AG08395 (cell line): ENCODE measurements around the gene TMEM116.
A peak's percentile ranks its signal among the peaks of the same experiment; 100 is the strongest.
"Not testable (repeated sequence)": the region's sequence is repeated elsewhere in the genome, so short reads cannot be mapped to it uniquely, and the experiment has no call there.

Experiments used
- DNase-seq: peaks from one replicate; pipeline ENCODE4 v3.0.0; 2012; ENCODE audit warnings: mixed read lengths, low spot score

The TMEM116 gene

DNA sequence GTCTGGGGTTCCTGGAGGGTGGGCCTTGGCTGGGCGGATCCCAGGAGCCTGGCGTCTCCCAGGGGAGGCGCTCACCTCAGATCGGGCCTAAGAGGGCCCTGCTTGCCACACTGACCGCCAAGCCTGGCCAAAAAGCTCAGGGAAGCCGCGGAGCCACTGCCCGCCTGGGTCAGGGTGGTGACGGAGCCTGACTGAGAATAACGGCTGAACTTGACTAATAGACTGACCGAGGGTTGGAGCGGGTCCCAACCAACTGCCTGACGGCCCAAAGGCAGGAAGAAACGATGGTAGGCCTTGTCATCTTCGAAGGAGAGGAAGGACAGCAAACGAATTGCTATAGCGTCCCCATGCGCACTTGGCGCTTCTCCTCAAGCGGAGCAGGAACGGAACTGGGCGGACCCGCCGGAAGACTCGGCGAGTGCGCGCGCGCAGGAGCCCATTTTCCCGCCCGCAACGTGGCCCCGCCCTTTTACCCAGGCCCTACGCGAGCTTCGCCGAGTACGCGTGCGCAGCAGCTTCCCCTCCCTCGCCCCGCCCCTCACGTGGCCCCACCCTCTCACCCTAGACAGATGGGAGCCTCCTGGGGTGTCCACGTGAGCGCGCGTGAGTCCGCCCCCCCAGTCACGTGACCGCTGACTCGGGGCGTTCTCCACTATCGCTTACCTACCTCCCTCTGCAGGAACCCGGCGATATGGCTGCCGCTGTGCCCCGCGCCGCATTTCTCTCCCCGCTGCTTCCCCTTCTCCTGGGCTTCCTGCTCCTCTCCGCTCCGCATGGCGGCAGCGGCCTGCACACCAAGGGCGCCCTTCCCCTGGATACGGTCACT, at the start of gene TMEM116, which contains the start of gene ERP29:
TMEM116 (minus strand) TSS at position 391 of the 826 bp plus-strand sequence. CDS start 7,895 bp downstream, outside the sequence.
ERP29 (plus strand) TSS at position 652 of the 826 bp plus-strand sequence; CDS start at position 692, 40 bp downstream.
- DNase-seq = peak; percentile 100

- no peak for DNase-seq
Observed at GRCh38 chr12:112061137-112061536, 48.2 kb upstream of the TMEM116 start.

DNA sequence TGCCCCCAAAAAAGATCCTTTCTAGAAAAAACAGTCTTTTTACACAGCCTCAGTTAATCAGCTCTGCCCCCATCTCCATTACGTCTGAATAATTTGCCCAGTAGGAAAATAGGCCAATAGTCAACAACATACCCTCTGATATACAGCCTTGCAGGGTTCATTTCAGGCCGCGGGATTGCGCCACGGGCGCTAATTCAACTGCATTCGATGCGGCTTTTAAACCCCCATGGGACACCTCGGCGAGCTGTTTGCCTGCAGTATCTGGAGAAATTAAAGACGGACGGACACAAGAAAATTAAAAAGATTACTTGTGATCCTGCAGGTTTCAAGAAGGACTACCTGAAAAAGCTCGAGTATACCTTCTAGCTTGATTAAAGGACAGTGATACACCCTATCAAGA, 36.4 kb upstream of the TMEM116 start:
- DNase-seq = no peak

GRCh38 chr12:112046003-112046402, 33.0 kb upstream of the TMEM116 start:
- no peak for DNase-seq

DNA sequence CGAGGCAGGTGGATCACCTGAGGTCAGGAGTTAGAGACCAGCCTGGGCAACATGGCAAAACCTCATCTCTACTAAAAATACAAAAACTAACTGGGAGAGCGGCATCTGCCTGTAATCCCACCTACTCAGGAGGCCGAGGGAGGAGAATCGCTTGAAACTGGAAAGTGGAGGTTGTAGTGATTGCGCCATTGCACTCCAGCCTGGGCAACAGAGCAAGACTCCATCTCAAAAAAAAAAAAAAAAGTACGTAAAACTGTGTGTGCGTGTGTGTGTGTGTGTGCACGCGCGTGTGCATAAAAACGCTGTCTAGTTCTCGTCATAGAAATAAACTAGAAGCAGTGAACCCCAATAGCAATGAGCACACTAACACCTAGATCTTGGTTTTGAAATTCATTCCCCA, 23.6 kb upstream of the TMEM116 start:
- not testable (repeated sequence) for DNase-seq

GRCh38 chr12:112035219-112035785, 22.3 kb upstream of the TMEM116 start:
- no peak for DNase-seq

- no peak for DNase-seq
Observed at GRCh38 chr12:112032292-112032691, 19.3 kb upstream of the TMEM116 start.

DNA sequence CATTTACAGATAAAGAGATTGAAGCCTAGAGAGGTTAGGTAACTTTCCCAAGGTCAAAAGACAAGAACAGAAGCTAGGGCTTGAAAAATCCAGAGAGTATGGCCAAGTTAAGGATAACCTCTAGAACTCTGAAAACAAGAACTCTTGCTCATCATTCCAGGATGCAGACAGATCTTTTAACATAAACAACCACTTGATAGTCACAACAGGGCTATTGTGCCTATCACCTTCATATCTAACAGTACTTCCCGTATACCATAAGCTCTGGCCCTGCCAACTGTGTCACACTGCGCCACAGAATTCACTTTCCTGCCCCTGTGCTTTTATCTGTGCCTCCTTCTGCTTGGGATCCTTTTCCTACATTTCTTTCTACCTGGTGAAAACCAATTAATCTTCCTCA, 18.5 kb upstream of the TMEM116 start:
- no peak for DNase-seq

GRCh38 chr12:112029301-112029700, 16.3 kb upstream of the TMEM116 start:
- DNase-seq = no peak

GRCh38 chr12:112025808-112026375, 12.9 kb upstream of the TMEM116 start:
- DNase-seq = no peak

- no peak for DNase-seq
Observed at GRCh38 chr12:112023759-112024396, 10.9 kb upstream of the TMEM116 start.

DNA sequence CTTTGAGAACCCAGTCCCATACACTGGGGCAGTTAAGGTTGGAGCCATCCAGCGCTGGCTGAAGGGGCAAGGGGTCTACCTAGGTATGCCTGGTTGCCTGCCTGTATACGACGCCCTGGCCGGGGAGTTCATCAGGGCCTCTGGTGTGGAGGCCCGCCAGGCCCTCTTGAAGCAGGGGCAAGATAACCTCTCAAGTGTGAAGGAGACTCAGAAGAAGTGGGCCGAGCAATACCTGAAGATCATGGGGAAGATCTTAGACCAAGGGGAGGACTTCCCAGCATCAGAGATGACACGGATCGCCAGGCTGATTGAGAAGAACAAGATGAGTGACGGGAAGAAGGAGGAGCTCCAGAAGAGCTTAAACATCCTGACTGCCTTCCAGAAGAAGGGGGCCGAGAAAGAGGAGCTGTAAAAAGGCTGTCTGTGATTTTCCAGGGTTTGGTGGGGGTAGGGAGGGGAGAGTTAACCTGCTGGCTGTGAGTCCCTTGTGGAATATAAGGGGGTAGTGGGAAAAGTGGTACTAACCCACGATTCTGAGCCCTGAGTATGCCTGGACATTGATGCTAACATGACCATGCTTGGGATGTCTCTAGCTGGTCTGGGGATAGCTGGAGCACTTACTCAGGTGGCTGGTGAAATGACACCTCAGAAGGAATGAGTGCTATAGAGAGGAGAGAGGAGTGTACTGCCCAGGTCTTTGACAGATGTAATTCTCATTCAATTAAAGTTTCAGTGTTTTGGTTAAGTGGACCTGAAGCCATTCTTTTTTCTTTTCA, 9.5 kb upstream of the TMEM116 start:
- DNase-seq = no peak

GRCh38 chr12:112020947-112021457, 8.0 kb upstream of the TMEM116 start:
- DNase-seq = no peak

DNA sequence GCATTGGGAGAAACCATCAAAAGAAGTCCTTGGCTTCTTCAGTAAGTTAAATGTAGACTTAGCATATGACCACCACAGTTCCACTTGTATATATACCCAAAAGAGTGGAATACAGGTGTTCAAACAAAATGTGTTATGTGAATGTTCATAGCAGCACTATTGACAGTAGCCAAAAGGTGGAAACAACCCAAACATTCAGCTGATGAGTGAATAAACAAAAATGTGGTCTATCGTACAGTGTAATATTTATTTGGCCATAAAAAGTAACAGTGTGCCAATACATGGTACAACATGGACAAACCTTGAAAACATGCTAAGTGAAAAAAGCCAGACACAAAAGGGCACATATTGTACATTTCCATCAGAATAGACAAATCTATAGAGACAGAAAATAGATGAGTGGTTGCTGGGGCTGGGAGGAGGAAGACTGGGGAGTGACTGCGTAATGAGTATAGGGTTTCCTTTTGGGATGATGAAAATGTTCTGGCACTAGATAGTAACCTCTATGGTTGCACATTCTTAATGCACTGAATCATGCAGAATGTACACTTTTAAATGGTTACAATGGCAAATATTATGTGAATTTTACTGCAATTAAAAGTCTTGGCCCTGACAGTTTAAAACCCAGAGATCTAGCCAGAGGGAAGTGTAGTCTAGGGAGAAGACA, 5.7 kb upstream of the TMEM116 start:
- peak; percentile 17 for DNase-seq

GRCh38 chr12:112017041-112017440, 4.1 kb upstream of the TMEM116 start:
- no peak for DNase-seq

GRCh38 chr12:112015938-112016337, 3.0 kb upstream of the TMEM116 start:
- no peak for DNase-seq

DNA sequence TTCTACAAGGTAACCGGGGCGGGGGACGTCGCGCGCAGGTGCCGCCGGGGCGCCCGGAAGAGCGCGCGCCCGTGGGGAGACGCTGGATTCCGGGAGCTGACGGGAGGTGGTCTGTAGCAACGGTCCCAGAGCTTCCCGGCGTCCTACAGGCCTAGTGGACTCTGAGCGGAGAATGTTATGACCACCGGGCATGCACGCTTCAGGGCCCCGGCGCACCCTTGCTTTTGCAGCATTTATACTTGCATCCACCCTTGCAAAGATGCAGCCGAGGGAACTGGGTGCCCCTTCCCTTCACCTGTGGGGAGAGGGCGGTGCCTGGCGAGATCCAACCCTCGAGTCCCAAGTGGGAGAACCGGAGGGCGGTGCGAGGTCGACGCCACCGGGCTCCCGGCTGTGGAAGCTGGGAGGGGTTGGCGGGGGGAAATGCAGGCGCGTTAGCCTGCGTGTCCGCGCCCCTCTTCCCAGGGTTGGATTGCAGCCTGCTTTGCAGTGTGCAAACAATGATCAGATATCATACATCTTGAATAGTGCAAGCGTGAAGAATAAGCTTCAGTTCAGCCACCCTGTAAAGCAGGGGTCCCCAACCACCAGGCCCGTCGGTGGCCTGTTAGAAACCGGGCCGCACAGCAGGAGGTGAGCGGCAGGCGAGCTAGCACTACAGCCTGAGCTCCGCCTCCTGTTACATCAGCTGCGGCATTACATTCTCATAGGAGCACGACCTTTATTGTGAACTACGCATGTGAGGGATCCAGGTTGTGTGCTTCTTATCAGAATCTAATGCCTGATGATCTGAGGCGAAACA, 837 bp upstream of the TMEM116 start:
- peak; percentile 19 for DNase-seq

DNA sequence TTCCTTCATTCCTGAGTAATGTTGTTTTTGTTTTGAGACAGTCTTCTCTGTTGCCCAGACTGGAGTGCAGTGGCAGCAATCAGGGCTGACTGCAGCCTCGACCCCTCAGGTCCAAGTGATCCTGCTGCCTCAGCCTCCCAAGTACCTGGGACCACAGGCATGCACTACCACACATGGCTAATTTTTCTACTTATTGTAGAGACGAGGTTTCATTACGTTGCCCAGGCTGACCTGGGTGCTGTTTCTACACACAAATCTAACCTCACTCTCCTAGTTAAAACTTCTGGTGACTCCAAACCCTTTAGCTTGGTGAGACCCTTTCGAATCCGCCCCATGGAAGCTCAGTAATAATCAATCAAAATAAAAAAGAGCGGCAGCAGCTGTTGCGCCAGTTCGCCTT, 1.3 kb downstream of the TMEM116 start:
- DNase-seq = no peak

DNA sequence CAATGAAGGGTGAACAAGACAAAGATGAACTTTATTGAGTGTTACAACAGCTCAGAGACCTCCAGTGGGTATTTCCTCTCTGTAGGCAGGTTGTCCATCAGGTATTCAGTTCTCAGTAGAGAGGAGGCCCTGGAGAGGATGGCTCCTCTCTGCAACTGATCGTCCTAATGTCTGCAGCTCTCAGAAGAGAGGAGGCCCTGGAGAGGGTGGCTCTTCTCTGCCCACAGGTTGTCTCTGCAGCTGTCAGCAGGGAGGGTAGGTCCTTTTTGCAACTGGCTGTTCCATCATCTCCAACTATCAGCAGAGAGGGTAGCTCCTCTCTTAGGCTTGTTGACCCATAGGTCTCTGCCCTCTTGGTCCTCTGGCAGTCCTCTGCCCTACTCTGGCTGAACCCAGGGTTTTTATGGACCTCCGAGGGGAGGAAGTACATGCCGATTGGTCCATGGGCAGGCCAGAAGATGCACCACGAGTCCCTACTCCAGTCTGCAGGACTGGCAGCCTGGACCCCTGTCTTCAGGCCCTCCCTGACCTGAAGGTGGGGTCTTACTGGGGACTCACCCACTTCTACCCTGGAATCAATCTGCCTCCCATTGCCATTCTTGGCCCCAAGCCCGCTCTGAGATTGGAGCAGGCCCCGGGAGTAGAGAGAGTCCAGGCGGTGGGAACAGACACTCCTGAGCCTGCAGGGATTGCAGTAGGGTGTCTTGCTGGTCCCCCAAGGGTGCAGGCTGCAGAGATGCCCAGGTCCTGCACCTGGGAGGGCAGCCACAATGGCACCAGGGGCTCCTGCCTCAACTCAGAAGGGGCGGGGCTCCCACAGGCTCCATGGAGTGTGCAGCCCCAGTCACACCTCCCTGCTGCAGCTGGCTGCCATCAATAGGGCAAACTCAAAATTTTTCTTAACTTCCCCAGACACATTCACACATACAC, 2.3 kb downstream of the TMEM116 start:
- no peak for DNase-seq
